HG03095 (cell line): ENCODE results near the gene NFATC2IP.

ENCODE experiments used
- ATAC-seq: cut with Tn5 transposase; IDR thresholded peaks from one replicate; pipeline ENCODE4 v1.9.1; 2021; ENCODE audit warnings: moderate library complexity; ENCODE audit not compliant: unreplicated experiment

The NFATC2IP gene

GRCh38 chr16:28950648-28951409 is at the start of gene NFATC2IP:
Gene NFATC2IP (plus strand): TSS chr16:28950937. CDS start chr16:28951012, 75 bp downstream.
- ATAC-seq: peak; percentile 90

GRCh38 chr16:28901862-28902261 is 48.9 kb upstream of the NFATC2IP start:
- ATAC-seq: no peak

- no peak for ATAC-seq
These were observed 47.8 kb upstream of the NFATC2IP start for GRCh38 chr16:28902909-28903308.

- ATAC-seq: no peak
These were observed 47.2 kb upstream of the NFATC2IP start for GRCh38 chr16:28903344-28904042.

- no peak for ATAC-seq
These were observed 46.4 kb upstream of the NFATC2IP start for GRCh38 chr16:28904363-28904762.

- ATAC-seq: no peak
These were observed 45.9 kb upstream of the NFATC2IP start for GRCh38 chr16:28904828-28905227.

- no peak for ATAC-seq
These were observed 45.4 kb upstream of the NFATC2IP start for GRCh38 chr16:28905229-28905754.

GRCh38 chr16:28905800-28906372 is 44.9 kb upstream of the NFATC2IP start:
- ATAC-seq: no peak

- no peak for ATAC-seq
These were observed 40.4 kb upstream of the NFATC2IP start for GRCh38 chr16:28910086-28911031.

- no peak for ATAC-seq
These were observed 38.2 kb upstream of the NFATC2IP start for GRCh38 chr16:28912558-28912957.

GRCh38 chr16:28913946-28914724 is 36.6 kb upstream of the NFATC2IP start:
- ATAC-seq: no peak

- no peak for ATAC-seq
These were observed 35.6 kb upstream of the NFATC2IP start for GRCh38 chr16:28915181-28915580.

- ATAC-seq: no peak
These were observed 33.6 kb upstream of the NFATC2IP start for GRCh38 chr16:28917095-28917494.

GRCh38 chr16:28918698-28919097 is 32.0 kb upstream of the NFATC2IP start:
- ATAC-seq: no peak

GRCh38 chr16:28923231-28923587 is 27.5 kb upstream of the NFATC2IP start:
- ATAC-seq: no peak

GRCh38 chr16:28923652-28924398 is 26.9 kb upstream of the NFATC2IP start:
- peak; percentile 53 for ATAC-seq

GRCh38 chr16:28924399-28924761 is 26.4 kb upstream of the NFATC2IP start:
- ATAC-seq: no peak

- ATAC-seq: peak; percentile 48
These were observed 25.9 kb upstream of the NFATC2IP start, which contains the start of gene RABEP2 for GRCh38 chr16:28924762-28925385. Gene RABEP2 (minus strand): TSS chr16:28925238. CDS start chr16:28925163, 75 bp downstream.
